C4-2B (cell line): ENCODE measurements around the gene TANGO6.

Experiments used
- CTCF ChIP-seq: fragments of 450-650 bp; conservative IDR thresholded peaks from 2 replicates; pipeline ENCODE4 v1.5.1; 2017; ENCODE audit warnings: mild to moderate bottlenecking
- ZFX ChIP-seq: fragments of 450-650 bp; IDR thresholded peaks from 2 replicates; pipeline ENCODE4 v1.6.1; 2017

DNA sequence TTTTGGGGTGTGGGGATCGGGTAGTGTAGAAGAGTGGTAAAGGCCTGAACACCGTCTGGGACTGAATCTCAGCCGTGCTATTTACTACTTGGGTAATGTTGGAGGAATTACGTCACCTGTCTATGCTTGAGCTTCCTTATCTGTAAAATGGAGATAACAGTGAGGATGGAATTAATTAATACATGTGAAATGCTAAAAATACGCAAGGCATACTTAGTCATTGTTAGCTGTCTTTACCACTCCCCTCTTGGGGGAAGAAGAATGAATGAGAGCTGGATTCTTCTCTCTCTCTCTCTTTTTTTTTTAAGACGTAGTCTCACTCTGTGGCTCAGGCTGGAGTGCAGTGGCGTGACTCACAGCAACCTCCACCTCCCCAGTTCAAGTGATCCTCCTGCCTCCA, 41.1 kb upstream of the TANGO6 start:
- TF ChIP-seq CTCF (no peak), ZFX (no peak)
